ENCODE data around the gene MYH4.

DNA sequence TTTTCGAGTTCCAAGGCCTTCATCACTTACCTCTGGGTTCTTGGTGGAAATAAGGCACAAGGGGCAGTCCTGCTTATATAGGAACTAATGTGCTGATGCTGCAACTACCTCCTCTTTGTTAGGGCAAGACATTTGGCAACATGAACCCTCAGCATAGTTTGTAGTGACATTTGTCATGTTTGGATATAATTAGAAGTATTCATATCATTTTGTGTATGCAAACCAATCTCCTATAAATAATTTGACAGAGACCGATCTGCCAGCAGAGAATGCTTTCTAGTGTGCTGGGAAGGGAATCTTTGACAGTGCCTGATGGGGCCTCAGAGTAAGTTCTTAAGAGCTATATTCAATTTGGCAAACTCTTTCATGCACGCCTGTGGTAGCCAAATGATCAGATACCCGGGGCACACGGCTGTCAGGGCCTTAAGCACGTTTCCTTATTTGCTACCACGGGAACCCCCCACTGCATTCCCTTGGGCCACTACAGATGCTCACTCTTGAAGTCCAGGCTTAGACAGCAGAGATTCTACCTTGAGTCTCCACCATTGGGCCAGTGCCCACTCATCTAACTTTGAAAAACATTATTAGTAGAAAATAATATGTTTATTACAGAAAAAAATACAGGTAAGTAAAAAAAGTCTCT is 47.3 kb downstream of the MYH4 start, which contains the start of gene MYH8:
- TF ChIP-seq, protein P1, sequence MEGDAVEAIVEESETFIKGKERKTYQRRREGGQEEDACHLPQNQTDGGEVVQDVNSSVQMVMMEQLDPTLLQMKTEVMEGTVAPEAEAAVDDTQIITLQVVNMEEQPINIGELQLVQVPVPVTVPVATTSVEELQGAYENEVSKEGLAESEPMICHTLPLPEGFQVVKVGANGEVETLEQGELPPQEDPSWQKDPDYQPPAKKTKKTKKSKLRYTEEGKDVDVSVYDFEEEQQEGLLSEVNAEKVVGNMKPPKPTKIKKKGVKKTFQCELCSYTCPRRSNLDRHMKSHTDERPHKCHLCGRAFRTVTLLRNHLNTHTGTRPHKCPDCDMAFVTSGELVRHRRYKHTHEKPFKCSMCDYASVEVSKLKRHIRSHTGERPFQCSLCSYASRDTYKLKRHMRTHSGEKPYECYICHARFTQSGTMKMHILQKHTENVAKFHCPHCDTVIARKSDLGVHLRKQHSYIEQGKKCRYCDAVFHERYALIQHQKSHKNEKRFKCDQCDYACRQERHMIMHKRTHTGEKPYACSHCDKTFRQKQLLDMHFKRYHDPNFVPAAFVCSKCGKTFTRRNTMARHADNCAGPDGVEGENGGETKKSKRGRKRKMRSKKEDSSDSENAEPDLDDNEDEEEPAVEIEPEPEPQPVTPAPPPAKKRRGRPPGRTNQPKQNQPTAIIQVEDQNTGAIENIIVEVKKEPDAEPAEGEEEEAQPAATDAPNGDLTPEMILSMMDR (IDR thresholded peaks at IDR 0.05 in 4 of 5, conservative IDR thresholded peaks at IDR 0.05 in 1 of 5), result no peak
- TF ChIP-seq POLR2A (IDR thresholded peaks at IDR 0.05), result no peak

All from gastrocnemius medialis (tissue), 4 donors.